Measurements from ENCODE around the gene SCRN1. TPM values are rescaled to one million over a fixed set of nuclear protein-coding genes. Genes with fewer than 3 reads are reported as not detected.

Gene SCRN1
- total and polyA plus RNA-seq, 2 of the 13 experiments (the other 11 are each of a cell fraction or from before 2014, with no cell fraction given): 43.2 to 49.8 TPM

DNA sequence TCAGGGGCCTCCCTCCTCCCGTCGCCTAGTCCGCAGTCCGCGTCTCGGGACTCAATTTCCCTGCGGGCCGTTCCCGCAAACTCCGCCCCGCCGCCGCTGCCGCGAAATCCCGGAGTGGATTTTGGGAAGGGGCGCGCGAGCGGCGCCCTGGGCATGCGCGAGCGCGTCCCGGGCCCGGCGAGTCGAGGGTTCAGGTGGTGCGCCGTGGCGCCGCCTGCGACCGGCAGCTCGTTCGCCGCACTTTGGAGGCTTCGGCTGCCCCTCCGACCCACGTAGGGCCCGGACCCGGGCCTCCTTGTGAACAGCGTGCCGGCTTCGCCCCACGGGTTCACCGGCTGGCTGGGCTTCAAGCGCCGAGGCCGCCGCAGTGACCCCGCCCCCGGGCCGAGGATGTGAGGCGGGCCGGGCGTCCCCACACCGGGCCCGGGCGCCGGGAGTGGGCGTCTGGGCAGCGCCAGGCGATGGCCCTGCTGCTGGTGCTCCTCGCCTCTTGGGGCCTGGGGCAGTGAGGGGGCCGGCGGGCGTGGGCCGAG, 38.7 kb upstream of the SCRN1 start, which contains the start of gene PLEKHA8 (continued):
- TF ChIP-seq SP4 (CRISPR knock-in tag; IDR thresholded peaks at IDR 0.05) (peak; percentile 92), ZNF746 (CRISPR knock-in tag; IDR thresholded peaks at IDR 0.05) (peak; percentile 17; the same call in 1 of the 2 replicates), SOX6 (IDR thresholded peaks at IDR 0.05) (no peak), SOX6 (CRISPR knock-in tag; IDR thresholded peaks at IDR 0.05) (no peak; the same call in 1 of the 2 replicates), KLF16 (CRISPR knock-in tag; IDR thresholded peaks at IDR 0.05) (peak in 1 of 2 experiments; percentile 72; a peak in 1 of 4 replicates), SRSF1 (optimal IDR thresholded peaks at IDR 0.05; ENCODE audit: low read depth, low read length) (no peak), NR2F2 (IDR thresholded peaks at IDR 0.05; ENCODE audit: borderline replicate concordance, low read depth) (no peak), ZNF225 (CRISPR knock-in tag; IDR thresholded peaks at IDR 0.05) (no peak), ZNF354B (CRISPR knock-in tag; IDR thresholded peaks at IDR 0.05) (no peak), ZFP37 (CRISPR knock-in tag; IDR thresholded peaks at IDR 0.05; ENCODE audit: borderline replicate concordance) (no peak), KDM2A (CRISPR knock-in tag; IDR thresholded peaks at IDR 0.05; ENCODE audit: borderline replicate concordance, low read depth) (peak; percentile 90), HDAC6 (IDR thresholded peaks at IDR 0.05; ENCODE audit: low read depth, low read length) (no peak), SP5 (CRISPR knock-in tag; IDR thresholded peaks at IDR 0.05; ENCODE audit: borderline replicate concordance, low read depth) (peak; percentile 48), TAF1 (CRISPR knock-in tag; IDR thresholded peaks at IDR 0.05) (peak; percentile 78), RAD21 (CRISPR knock-in tag; IDR thresholded peaks at IDR 0.05) (peak; percentile 33)
- TF ChIP-seq, protein P1, sequence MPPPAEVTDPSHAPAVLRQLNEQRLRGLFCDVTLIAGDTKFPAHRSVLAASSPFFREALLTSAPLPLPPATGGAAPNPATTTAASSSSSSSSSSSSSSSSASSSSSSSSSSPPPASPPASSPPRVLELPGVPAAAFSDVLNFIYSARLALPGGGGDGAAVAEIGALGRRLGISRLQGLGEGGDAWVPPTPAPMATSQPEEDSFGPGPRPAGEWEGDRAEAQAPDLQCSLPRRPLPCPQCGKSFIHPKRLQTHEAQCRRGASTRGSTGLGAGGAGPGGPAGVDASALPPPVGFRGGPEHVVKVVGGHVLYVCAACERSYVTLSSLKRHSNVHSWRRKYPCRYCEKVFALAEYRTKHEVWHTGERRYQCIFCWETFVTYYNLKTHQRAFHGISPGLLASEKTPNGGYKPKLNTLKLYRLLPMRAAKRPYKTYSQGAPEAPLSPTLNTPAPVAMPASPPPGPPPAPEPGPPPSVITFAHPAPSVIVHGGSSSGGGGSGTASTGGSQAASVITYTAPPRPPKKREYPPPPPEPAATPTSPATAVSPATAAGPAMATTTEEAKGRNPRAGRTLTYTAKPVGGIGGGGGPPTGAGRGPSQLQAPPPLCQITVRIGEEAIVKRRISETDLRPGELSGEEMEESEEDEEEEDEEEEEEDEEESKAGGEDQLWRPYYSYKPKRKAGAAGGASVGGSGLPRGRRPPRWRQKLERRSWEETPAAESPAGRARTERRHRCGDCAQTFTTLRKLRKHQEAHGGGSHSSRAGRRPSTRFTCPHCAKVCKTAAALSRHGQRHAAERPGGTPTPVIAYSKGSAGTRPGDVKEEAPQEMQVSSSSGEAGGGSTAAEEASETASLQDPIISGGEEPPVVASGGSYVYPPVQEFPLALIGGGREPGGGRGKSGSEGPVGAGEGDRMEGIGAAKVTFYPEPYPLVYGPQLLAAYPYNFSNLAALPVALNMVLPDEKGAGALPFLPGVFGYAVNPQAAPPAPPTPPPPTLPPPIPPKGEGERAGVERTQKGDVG (CRISPR knock-in tag; IDR thresholded peaks at IDR 0.05; ENCODE audit: borderline replicate concordance): no peak
- TF ChIP-seq, protein P2, sequence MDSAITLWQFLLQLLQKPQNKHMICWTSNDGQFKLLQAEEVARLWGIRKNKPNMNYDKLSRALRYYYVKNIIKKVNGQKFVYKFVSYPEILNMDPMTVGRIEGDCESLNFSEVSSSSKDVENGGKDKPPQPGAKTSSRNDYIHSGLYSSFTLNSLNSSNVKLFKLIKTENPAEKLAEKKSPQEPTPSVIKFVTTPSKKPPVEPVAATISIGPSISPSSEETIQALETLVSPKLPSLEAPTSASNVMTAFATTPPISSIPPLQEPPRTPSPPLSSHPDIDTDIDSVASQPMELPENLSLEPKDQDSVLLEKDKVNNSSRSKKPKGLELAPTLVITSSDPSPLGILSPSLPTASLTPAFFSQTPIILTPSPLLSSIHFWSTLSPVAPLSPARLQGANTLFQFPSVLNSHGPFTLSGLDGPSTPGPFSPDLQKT (CRISPR knock-in tag; IDR thresholded peaks at IDR 0.05; ENCODE audit: borderline replicate concordance): no peak
- TF ChIP-seq, protein P3, sequence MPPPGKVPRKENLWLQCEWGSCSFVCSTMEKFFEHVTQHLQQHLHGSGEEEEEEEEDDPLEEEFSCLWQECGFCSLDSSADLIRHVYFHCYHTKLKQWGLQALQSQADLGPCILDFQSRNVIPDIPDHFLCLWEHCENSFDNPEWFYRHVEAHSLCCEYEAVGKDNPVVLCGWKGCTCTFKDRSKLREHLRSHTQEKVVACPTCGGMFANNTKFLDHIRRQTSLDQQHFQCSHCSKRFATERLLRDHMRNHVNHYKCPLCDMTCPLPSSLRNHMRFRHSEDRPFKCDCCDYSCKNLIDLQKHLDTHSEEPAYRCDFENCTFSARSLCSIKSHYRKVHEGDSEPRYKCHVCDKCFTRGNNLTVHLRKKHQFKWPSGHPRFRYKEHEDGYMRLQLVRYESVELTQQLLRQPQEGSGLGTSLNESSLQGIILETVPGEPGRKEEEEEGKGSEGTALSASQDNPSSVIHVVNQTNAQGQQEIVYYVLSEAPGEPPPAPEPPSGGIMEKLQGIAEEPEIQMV (CRISPR knock-in tag; IDR thresholded peaks at IDR 0.05; ENCODE audit: low read depth): peak; percentile 89
- TF ChIP-seq, protein P4, sequence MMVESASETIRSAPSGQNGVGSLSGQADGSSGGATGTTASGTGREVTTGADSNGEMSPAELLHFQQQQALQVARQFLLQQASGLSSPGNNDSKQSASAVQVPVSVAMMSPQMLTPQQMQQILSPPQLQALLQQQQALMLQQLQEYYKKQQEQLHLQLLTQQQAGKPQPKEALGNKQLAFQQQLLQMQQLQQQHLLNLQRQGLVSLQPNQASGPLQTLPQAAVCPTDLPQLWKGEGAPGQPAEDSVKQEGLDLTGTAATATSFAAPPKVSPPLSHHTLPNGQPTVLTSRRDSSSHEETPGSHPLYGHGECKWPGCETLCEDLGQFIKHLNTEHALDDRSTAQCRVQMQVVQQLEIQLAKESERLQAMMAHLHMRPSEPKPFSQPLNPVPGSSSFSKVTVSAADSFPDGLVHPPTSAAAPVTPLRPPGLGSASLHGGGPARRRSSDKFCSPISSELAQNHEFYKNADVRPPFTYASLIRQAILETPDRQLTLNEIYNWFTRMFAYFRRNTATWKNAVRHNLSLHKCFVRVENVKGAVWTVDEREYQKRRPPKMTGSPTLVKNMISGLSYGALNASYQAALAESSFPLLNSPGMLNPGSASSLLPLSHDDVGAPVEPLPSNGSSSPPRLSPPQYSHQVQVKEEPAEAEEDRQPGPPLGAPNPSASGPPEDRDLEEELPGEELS (CRISPR knock-in tag; IDR thresholded peaks at IDR 0.05): peak; percentile 67; the same call in 1 of the 2 replicates

Measured in HepG2 (cell line).